Erythroblast (primary cell): Measurements from ENCODE around the gene CCDC137.

Experiments
- GATA1 ChIP-seq: IDR thresholded peaks from 2 replicates; pipeline ENCODE4 v1.6.1; 2011; ENCODE audit warnings: low read depth, mild to moderate bottlenecking, control low read depth, low read length, moderate library complexity
- POLR2A ChIP-seq: IDR thresholded peaks from 2 replicates; pipeline ENCODE4 v1.6.1; 2011; ENCODE audit warnings: mild to moderate bottlenecking, low read length

GRCh38 chr17:81631482-81631881, 35.1 kb upstream of the CCDC137 start:
- TF ChIP-seq POLR2A (no peak), GATA1 (no peak)
